GM12878 (cell line): ENCODE data around the gene PMPCA. TPM values are rescaled to one million over a fixed set of nuclear protein-coding genes. Genes with fewer than 3 reads are reported as not detected.

Experiments used
- ATAC-seq: fragments of 200-7000 bp; cut with Tn5 transposase; 3 replicates; pipeline ENCODE4 v1.9.1; 2020; ENCODE audit warnings: mild to moderate bottlenecking, moderate library complexity
- BruUV-seq: library from RNA; stranded (reverse); fragments of 400-500 nt; replicated peaks from 2 replicates; lab custom pipeline; 2021; lab: Mats Ljungman, UMichigan
- CTCF ChIA-PET: fragments of 300-600 bp; sonication (Branson Sonifier 250); formaldehyde crosslinking; extraction: SDS; loops from one replicate; lab custom pipeline; 2021; ENCODE audit warnings: inconsistent platforms; lab: Yijun Ruan, JAX
- POLR2A ChIA-PET: fragments of 350-600 bp; formaldehyde crosslinking; extraction: SDS; loops from one replicate; lab custom pipeline; 2021; ENCODE audit warnings: inconsistent platforms; lab: Charles Lee
- RAD21 ChIA-PET: fragments of 300-600 bp; sonication (Branson Sonifier 250); formaldehyde crosslinking; loops from one replicate; lab custom pipeline; 2023; ENCODE audit warnings: antibody characterized with exemption; ENCODE audit not compliant: unreplicated experiment; lab: Charles Lee
- SMC1A ChIA-PET: fragments of 300-600 bp; sonication (Branson Sonifier 250); formaldehyde crosslinking; loops from one replicate; lab custom pipeline; 2023; ENCODE audit not compliant: unreplicated experiment, uncharacterized antibody; lab: Charles Lee
- DNase-seq: peaks from one replicate; pipeline ENCODE4 v3.0.0-alpha.2; 2011; ENCODE audit warnings: low read depth, low spot score
- FAIRE-seq: peaks from 3 replicates; lab custom pipeline; 2011; peaks lifted over from hg19 to GRCh38; lab: Jason Lieb, UNC
- H2AFZ ChIP-seq: 2 replicates; pipeline ENCODE4 v1.6.0; 2011; ENCODE audit warnings: low read depth, low read length, control low read depth; ENCODE audit not compliant: control insufficient read depth
- H3K27ac ChIP-seq: 2 replicates; pipeline ENCODE4 v1.5.1; 2011; ENCODE audit warnings: control low read depth; ENCODE audit not compliant: control insufficient read depth, insufficient read depth
- H3K27me3 ChIP-seq, 2 experiments: replicated peaks in 1 of 2; 2 replicates each; pipeline versions ENCODE4 v1.6.0 to v1.6.1; 2011; ENCODE audit warnings: low read length in 1 of 2; ENCODE audit not compliant: control insufficient read depth in 2 of 2, insufficient read depth in 2 of 2
- H3K36me3 ChIP-seq, 2 experiments: 2 replicates each; pipeline ENCODE4 v1.5.1; 2011; ENCODE audit warnings: low read length in 1 of 2; ENCODE audit not compliant: control insufficient read depth in 2 of 2, insufficient read depth in 2 of 2
- H3K4me1 ChIP-seq: 2 replicates; pipeline ENCODE4 v1.6.1; 2011; ENCODE audit warnings: mild to moderate bottlenecking, low read length, moderate library complexity, mixed read lengths; ENCODE audit not compliant: control insufficient read depth, insufficient read depth
- H3K4me2 ChIP-seq: 2 replicates; pipeline ENCODE4 v1.6.0; 2011; ENCODE audit warnings: control low read depth; ENCODE audit not compliant: control insufficient read depth, insufficient read depth
- H3K4me3 ChIP-seq: fragments of 200-600 bp; sonication (generic); 2 replicates; pipeline ENCODE4 v1.5.1; 2016
- H3K79me2 ChIP-seq: 2 replicates; pipeline ENCODE4 v1.6.0; 2011; ENCODE audit warnings: low read length; ENCODE audit not compliant: control insufficient read depth, insufficient read depth
- H3K9ac ChIP-seq: 2 replicates; pipeline ENCODE4 v1.8.0; 2011; ENCODE audit warnings: low read length, control low read depth, mixed read lengths; ENCODE audit not compliant: control insufficient read depth, insufficient read depth
- H3K9me3 ChIP-seq: replicated peaks from 3 replicates; pipeline ENCODE4 v1.5.1; 2011; ENCODE audit warnings: mild to moderate bottlenecking, low read length; ENCODE audit not compliant: control insufficient read depth, insufficient read depth
- H4K20me1 ChIP-seq: 2 replicates; pipeline ENCODE4 v1.6.0; 2011; ENCODE audit not compliant: control insufficient read depth, insufficient read depth
- ASH2L ChIP-seq: fragments of 300-600, 200-600 bp; sonication (generic); IDR thresholded peaks from 2 replicates; pipeline ENCODE4 v1.6.1; 2017; ENCODE audit warnings: low read depth, mild to moderate bottlenecking, borderline replicate concordance
- BHLHE40 ChIP-seq, 2 experiments: fragments of 450-650 bp in 1 of 2; IDR thresholded peaks; 2 replicates each; pipeline ENCODE4 v1.6.1; 2011 to 2017; ENCODE audit warnings: low read depth in 2 of 2, borderline replicate concordance in 1 of 2, improper control_type of control experiment in 1 of 2, low read length in 1 of 2, mild to moderate bottlenecking in 1 of 2
- CBFB ChIP-seq: IDR thresholded peaks from 2 replicates; pipeline ENCODE4 v1.6.1; 2016; ENCODE audit warnings: antibody characterized with exemption, low read depth
- E2F4 ChIP-seq: IDR thresholded peaks from 2 replicates; pipeline ENCODE4 v1.6.1; 2012; ENCODE audit warnings: low read depth, low read length, improper control_type of control experiment
- HSF1 ChIP-seq: fragments of 150-350 bp; IDR thresholded peaks from 2 replicates; pipeline ENCODE4 v1.6.1; 2014; ENCODE audit warnings: mild to moderate bottlenecking, low read depth, low read length
- IKZF1 ChIP-seq: fragments of 450-650 bp; conservative IDR thresholded peaks from 2 replicates; pipeline ENCODE4 v1.6.1; 2017; ENCODE audit warnings: antibody characterized with exemption, mild to moderate bottlenecking
- MTA2 ChIP-seq: fragments of 450-650 bp; IDR thresholded peaks from 2 replicates; pipeline ENCODE4 v1.6.1; 2016; ENCODE audit warnings: low read depth, mild to moderate bottlenecking, moderate library complexity
- NFYB ChIP-seq: IDR thresholded peaks from 2 replicates; pipeline ENCODE4 v1.6.1; 2011; ENCODE audit warnings: low read depth, mild to moderate bottlenecking, low read length, improper control_type of control experiment, moderate library complexity; ENCODE audit not compliant: insufficient read depth
- SMARCA5 ChIP-seq: fragments of 450-650 bp; IDR thresholded peaks from 2 replicates; pipeline ENCODE4 v1.6.1; 2017; ENCODE audit warnings: mild to moderate bottlenecking
- ZBTB4 ChIP-seq: fragments of 450-650 bp; formaldehyde crosslinking; IDR thresholded peaks from 2 replicates; pipeline ENCODE4 v1.4.0; 2022; ENCODE audit warnings: mild to moderate bottlenecking, moderate library complexity
- ZNF217 ChIP-seq: fragments of 450-650 bp; IDR thresholded peaks from 2 replicates; pipeline ENCODE4 v1.6.1; 2017; ENCODE audit warnings: antibody characterized with exemption, mild to moderate bottlenecking
- ZZZ3 ChIP-seq: IDR thresholded peaks from 2 replicates; pipeline ENCODE4 v1.6.1; 2011; ENCODE audit warnings: low read depth; ENCODE audit not compliant: control insufficient read depth, insufficient read length
- WGBS: methylation state at CpG from one replicate; pipeline ENCODE4 v1.1.6; 2016; ENCODE audit warnings: low lambda C conversion rate; ENCODE audit not compliant: insufficient replicate concordance, insufficient coverage; ENCODE audit errors: missing lambda C conversion rate; 5-methylcytosine and 5-hydroxymethylcytosine counted together
- in situ Hi-C: fragments of 300-500 bp; cut with MboI; formaldehyde crosslinking; loops from 9 replicates; pipeline ENCODE4 v1.14.3; 2018; ENCODE audit warnings: mixed read lengths
- intact Hi-C: fragments of 100-400 bp; cut with micrococcal nuclease; formaldehyde crosslinking; loops from one replicate; pipeline ENCODE4 v1.14.2; 2022; ENCODE audit not compliant: unreplicated experiment
- polyA plus RNA-seq, 11 experiments: library from polyadenylated mRNA; depleted of rRNA in 4 of 11; unstranded in 6 of 11; stranded (reverse) in 5 of 11; fragments of >200 nt; fragmentation: Nextera tagmentation in 4 of 11; fragmentation: Illumina TruSeq in 1 of 11; extraction: Ambion mirVana in 4 of 11; extraction: Trizol in 1 of 11; gene quantifications; 1 replicate in 1 of 11; 2 replicates in 10 of 11; pipeline versions ENCODE4 v1.2.1 to v1.2.3, GENCODE V29; 2011 to 2016; ENCODE audit warnings: inconsistent platforms in 2 of 11, missing spikeins in 2 of 11, low read depth in 1 of 11
- total RNA-seq, 4 experiments: library from RNA; depleted of rRNA in 3 of 4; stranded (reverse); fragments of >200 nt in 3 of 4; fragmentation: Illumina TruSeq in 1 of 4; extraction: Trizol in 1 of 4; gene quantifications; 2 replicates each; pipeline versions ENCODE4 v1.2.1 to v1.2.3, GENCODE V29; 2013 to 2021
- TF ChIP-seq, protein P1 (sequence below): fragments of 450-650 bp; IDR thresholded peaks from 2 replicates; pipeline ENCODE4 v1.6.1; 2018; ENCODE audit warnings: borderline replicate concordance, mild to moderate bottlenecking; ENCODE audit not compliant: partially characterized antibody

PMPCA gene
- total and polyA plus RNA-seq, 10 of the 15 experiments (the other 5 are each of a cell fraction or from before 2014, with no cell fraction given), result 8.1 to 137 (median 75.7) TPM

DNA sequence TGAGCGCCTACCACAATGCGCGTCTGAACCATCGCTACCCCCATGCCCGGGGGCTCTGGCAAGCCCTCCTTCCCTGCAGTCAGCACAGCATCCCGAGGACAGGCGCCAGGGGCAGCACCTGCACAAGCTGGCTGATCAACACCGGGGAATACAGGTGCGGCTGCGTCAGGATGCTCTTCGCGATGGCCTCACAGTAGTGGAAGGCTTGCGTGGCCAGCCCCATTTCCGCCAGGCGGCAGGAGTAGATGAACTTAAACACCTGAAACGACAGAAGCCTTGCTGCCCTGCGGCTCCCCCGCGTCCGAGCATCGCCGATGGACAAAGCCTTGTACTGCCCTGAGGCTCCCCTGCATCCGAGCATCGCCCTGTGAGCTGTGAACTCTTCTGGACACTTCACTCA lies 46.9 kb downstream of the PMPCA start (continued):
- no peak for TF ChIP-seq ZBTB4 (CRISPR knock-in tag)

GRCh38 chr9:136459425-136459824 lies 49.0 kb downstream of the PMPCA start:
- ChIA-PET POLR2A (no interaction called here), RAD21 (no interaction called here), SMC1A (no interaction called here), CTCF (interaction anchor here (1.0 kb wide), 1 partner anchor 40 kb away, joined by 5 read pairs; no protein-coding TSS in a partner anchor)
- WGBS, result 97% methylated on average over 28 of the region's 28 CpGs
- BruUV-seq, result no TSS peak
- no peak for ATAC-seq
- H3K79me2 ChIP-seq, result no peaks in the 10 kb centered on the region
- no peaks in the 10 kb centered on the region for H4K20me1 ChIP-seq
- intact Hi-C loops, result no loop called here
- in situ Hi-C loops, result no loop called here
- no peak overlapping the region for H3K9ac ChIP-seq
- no peak for DNase-seq
- H3K4me3 ChIP-seq, result no peak overlapping the region
- H3K9me3 ChIP-seq, result no peaks in the 10 kb centered on the region
- H3K4me1 ChIP-seq, result no peaks in the 10 kb centered on the region
- FAIRE-seq, result no peak
- no peak overlapping the region for H3K27ac ChIP-seq
- H3K36me3 ChIP-seq, result peaks cover 45 to 51% of the 10 kb centered on the region in 2 experiments
- H3K4me2 ChIP-seq, result no peak overlapping the region
- no peak overlapping the region for H2AFZ ChIP-seq
- no peaks in the 10 kb centered on the region for H3K27me3 ChIP-seq
- TF ChIP-seq HSF1 (no peak), NFYB (no peak), E2F4 (no peak), SMARCA5 (no peak), MTA2 (no peak), ZNF217 (no peak), ASH2L (no peak), BHLHE40 (IDR thresholded peaks at IDR 0.05; ENCODE audit: borderline replicate concordance in 1 of 2, low read depth in 2 of 2, low read length in 1 of 2) (no peak), ZZZ3 (no peak), CBFB (no peak), IKZF1 (no peak)
- TF ChIP-seq, protein P1, sequence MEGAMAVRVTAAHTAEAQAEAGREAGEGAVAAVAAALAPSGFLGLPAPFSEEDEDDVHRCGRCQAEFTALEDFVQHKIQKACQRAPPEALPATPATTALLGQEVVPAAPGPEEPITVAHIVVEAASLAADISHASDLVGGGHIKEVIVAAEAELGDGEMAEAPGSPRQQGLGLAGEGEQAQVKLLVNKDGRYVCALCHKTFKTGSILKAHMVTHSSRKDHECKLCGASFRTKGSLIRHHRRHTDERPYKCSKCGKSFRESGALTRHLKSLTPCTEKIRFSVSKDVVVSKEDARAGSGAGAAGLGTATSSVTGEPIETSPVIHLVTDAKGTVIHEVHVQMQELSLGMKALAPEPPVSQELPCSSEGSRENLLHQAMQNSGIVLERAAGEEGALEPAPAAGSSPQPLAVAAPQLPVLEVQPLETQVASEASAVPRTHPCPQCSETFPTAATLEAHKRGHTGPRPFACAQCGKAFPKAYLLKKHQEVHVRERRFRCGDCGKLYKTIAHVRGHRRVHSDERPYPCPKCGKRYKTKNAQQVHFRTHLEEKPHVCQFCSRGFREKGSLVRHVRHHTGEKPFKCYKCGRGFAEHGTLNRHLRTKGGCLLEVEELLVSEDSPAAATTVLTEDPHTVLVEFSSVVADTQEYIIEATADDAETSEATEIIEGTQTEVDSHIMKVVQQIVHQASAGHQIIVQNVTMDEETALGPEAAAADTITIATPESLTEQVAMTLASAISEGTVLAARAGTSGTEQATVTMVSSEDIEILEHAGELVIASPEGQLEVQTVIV, result no peak
